HepG2 (cell line): ENCODE data around the gene SIMC1. TPM values are rescaled to one million over a fixed set of nuclear protein-coding genes. Genes with fewer than 3 reads are reported as not detected.

Experiments
- ARID3A ChIP-seq: IDR thresholded peaks from 2 replicates; pipeline ENCODE4 v1.6.1; 2012; ENCODE audit warnings: low read depth, low read length, improper control_type of control experiment
- ATF3 ChIP-seq: sonication (generic); formaldehyde crosslinking; IDR thresholded peaks from 2 replicates; pipeline ENCODE4 v1.4.0; 2020; ENCODE audit warnings: missing genetic modification reagents
- CCDC6 ChIP-seq: sonication (generic); formaldehyde crosslinking; IDR thresholded peaks from 2 replicates; pipeline ENCODE4 v1.8.1; 2022; ENCODE audit warnings: mild to moderate bottlenecking, missing genetic modification reagents, moderate library complexity
- ETV6 ChIP-seq: sonication (generic); formaldehyde crosslinking; conservative IDR thresholded peaks from 2 replicates; pipeline ENCODE4 v1.4.0; 2020; ENCODE audit warnings: missing genetic modification reagents
- HNRNPK ChIP-seq: fragments of 200-400 bp; formaldehyde crosslinking; IDR thresholded peaks from 2 replicates; pipeline ENCODE4 v1.6.1; 2018; ENCODE audit warnings: low read length, low read depth, moderate library complexity, mild to moderate bottlenecking; ENCODE audit not compliant: poor library complexity, severe bottlenecking
- KLF16 ChIP-seq, 2 experiments: sonication (generic) in 1 of 2; formaldehyde crosslinking in 1 of 2; IDR thresholded peaks; 2 replicates each; pipeline versions ENCODE4 v1.6.1 to v1.8.0; 2016 to 2023; ENCODE audit warnings: missing genetic modification reagents in 2 of 2, missing compliant biosample characterization in 1 of 2
- MIER3 ChIP-seq: IDR thresholded peaks from 2 replicates; pipeline ENCODE4 v1.6.1; 2016; ENCODE audit warnings: missing compliant biosample characterization, borderline replicate concordance
- MTA3 ChIP-seq: sonication (generic); formaldehyde crosslinking; IDR thresholded peaks from 2 replicates; pipeline ENCODE4 v1.4.0; 2020; ENCODE audit warnings: missing genetic modification reagents
- NFE2L2 ChIP-seq: fragments of 150-350 bp; IDR thresholded peaks from 2 replicates; pipeline ENCODE4 v1.6.1; 2014; ENCODE audit warnings: low read length
- PHB2 ChIP-seq: fragments of 450-650 bp; IDR thresholded peaks from 2 replicates; pipeline ENCODE4 v1.6.1; 2018; ENCODE audit not compliant: partially characterized antibody
- RELA ChIP-seq: sonication (generic); formaldehyde crosslinking; IDR thresholded peaks from 2 replicates; pipeline ENCODE4 v1.4.0; 2020; ENCODE audit warnings: missing genetic modification reagents
- RORA ChIP-seq: sonication (generic); formaldehyde crosslinking; IDR thresholded peaks from 2 replicates; pipeline ENCODE4 v1.5.0; 2020; ENCODE audit warnings: mild to moderate bottlenecking, missing genetic modification reagents, moderate library complexity
- TP53 ChIP-seq: sonication (generic); formaldehyde crosslinking; conservative IDR thresholded peaks from 2 replicates; pipeline ENCODE4 v1.4.0; 2020; ENCODE audit warnings: missing genetic modification reagents
- ZFP37 ChIP-seq: sonication (generic); formaldehyde crosslinking; IDR thresholded peaks from 2 replicates; pipeline ENCODE4 v1.4.0; 2020; ENCODE audit warnings: missing genetic modification reagents, borderline replicate concordance
- ZNF225 ChIP-seq: sonication (generic); formaldehyde crosslinking; IDR thresholded peaks from 2 replicates; pipeline ENCODE4 v1.4.0; 2020; ENCODE audit warnings: mild to moderate bottlenecking, missing genetic modification reagents
- ZNF660 ChIP-seq: sonication (generic); formaldehyde crosslinking; IDR thresholded peaks from 2 replicates; pipeline ENCODE4 v1.5.1; 2020; ENCODE audit warnings: mild to moderate bottlenecking, low read depth, missing genetic modification reagents, borderline replicate concordance
- ZSCAN25 ChIP-seq: sonication (generic); formaldehyde crosslinking; IDR thresholded peaks from 2 replicates; pipeline ENCODE4 v1.8.0; 2022; ENCODE audit warnings: mild to moderate bottlenecking, missing genetic modification reagents
- polyA plus RNA-seq, 8 experiments: library from polyadenylated mRNA; depleted of rRNA in 3 of 8; stranded (reverse) in 7 of 8; unstranded in 1 of 8; fragments of >200 nt; fragmentation: Illumina TruSeq in 4 of 8; extraction: Trizol in 4 of 8; gene quantifications; 2 replicates each; pipeline versions ENCODE4 v1.2.1 to v1.2.3, GENCODE V29; 2011 to 2016; ENCODE audit warnings: low read depth in 4 of 8, missing spikeins in 1 of 8, mixed read lengths in 1 of 8; ENCODE audit not compliant: insufficient read depth in 1 of 8
- total RNA-seq, 5 experiments: library from RNA; depleted of rRNA; stranded (reverse); fragments of >200 nt; fragmentation: Illumina TruSeq; extraction: Trizol; gene quantifications; 2 replicates each; pipeline ENCODE4 v1.2.3, GENCODE V29; 2016; ENCODE audit warnings: low read depth in 1 of 5
- TF ChIP-seq, protein P1 (sequence below): sonication (generic); formaldehyde crosslinking; IDR thresholded peaks from 2 replicates; pipeline ENCODE4 v1.4.0; 2020; ENCODE audit warnings: missing genetic modification reagents, mild to moderate bottlenecking, borderline replicate concordance
- TF ChIP-seq, protein P2 (sequence below): sonication (generic); formaldehyde crosslinking; IDR thresholded peaks from 2 replicates; pipeline ENCODE4 v1.4.0; 2020; ENCODE audit warnings: mild to moderate bottlenecking, missing genetic modification reagents

Gene SIMC1
- total and polyA plus RNA-seq, 2 of the 13 experiments (the other 11 are each of a cell fraction or from before 2014, with no cell fraction given): 5.4 to 6.8 TPM

GRCh38 chr5:176388444-176389134 lies 150.4 kb downstream of the SIMC1 start, which contains the start of the genes HIGD2A and NOP16 (continued):
- TF ChIP-seq, protein P1, sequence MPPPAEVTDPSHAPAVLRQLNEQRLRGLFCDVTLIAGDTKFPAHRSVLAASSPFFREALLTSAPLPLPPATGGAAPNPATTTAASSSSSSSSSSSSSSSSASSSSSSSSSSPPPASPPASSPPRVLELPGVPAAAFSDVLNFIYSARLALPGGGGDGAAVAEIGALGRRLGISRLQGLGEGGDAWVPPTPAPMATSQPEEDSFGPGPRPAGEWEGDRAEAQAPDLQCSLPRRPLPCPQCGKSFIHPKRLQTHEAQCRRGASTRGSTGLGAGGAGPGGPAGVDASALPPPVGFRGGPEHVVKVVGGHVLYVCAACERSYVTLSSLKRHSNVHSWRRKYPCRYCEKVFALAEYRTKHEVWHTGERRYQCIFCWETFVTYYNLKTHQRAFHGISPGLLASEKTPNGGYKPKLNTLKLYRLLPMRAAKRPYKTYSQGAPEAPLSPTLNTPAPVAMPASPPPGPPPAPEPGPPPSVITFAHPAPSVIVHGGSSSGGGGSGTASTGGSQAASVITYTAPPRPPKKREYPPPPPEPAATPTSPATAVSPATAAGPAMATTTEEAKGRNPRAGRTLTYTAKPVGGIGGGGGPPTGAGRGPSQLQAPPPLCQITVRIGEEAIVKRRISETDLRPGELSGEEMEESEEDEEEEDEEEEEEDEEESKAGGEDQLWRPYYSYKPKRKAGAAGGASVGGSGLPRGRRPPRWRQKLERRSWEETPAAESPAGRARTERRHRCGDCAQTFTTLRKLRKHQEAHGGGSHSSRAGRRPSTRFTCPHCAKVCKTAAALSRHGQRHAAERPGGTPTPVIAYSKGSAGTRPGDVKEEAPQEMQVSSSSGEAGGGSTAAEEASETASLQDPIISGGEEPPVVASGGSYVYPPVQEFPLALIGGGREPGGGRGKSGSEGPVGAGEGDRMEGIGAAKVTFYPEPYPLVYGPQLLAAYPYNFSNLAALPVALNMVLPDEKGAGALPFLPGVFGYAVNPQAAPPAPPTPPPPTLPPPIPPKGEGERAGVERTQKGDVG: 0 out of 2 replicates have a peak, but pooled peaks have one; percentile 21
- TF ChIP-seq RORA (CRISPR knock-in tag) (no peak), ATF3 (CRISPR knock-in tag) (peak; percentile 2; the same call in 1 of the 2 replicates), PHB2 (no peak), ETV6 (no peak; the same call in 1 of the 2 replicates), ZNF660 (CRISPR knock-in tag) (no peak), ZSCAN25 (peak; percentile 71; the same call in 1 of the 2 replicates), TP53 (CRISPR knock-in tag) (no peak; the same call in 1 of the 2 replicates), ZNF225 (CRISPR knock-in tag) (0 out of 2 replicates have a peak, but pooled peaks have one; percentile 25), HNRNPK (peak; percentile 24), ARID3A (0 out of 2 replicates have a peak, but pooled peaks have one; percentile 7), MIER3 (CRISPR knock-in tag) (peak; percentile 11; the same call in 1 of the 2 replicates), ZFP37 (no peak), RELA (CRISPR knock-in tag) (no peak), MTA3 (CRISPR knock-in tag) (no peak), KLF16 (CRISPR knock-in tag; IDR thresholded peaks at IDR 0.05) (peak; percentile 52 to 74; a peak in 3 of 4 replicates), NFE2L2 (no peak), CCDC6 (peak; percentile 77; the same call in 1 of the 2 replicates)
- TF ChIP-seq, protein P2, sequence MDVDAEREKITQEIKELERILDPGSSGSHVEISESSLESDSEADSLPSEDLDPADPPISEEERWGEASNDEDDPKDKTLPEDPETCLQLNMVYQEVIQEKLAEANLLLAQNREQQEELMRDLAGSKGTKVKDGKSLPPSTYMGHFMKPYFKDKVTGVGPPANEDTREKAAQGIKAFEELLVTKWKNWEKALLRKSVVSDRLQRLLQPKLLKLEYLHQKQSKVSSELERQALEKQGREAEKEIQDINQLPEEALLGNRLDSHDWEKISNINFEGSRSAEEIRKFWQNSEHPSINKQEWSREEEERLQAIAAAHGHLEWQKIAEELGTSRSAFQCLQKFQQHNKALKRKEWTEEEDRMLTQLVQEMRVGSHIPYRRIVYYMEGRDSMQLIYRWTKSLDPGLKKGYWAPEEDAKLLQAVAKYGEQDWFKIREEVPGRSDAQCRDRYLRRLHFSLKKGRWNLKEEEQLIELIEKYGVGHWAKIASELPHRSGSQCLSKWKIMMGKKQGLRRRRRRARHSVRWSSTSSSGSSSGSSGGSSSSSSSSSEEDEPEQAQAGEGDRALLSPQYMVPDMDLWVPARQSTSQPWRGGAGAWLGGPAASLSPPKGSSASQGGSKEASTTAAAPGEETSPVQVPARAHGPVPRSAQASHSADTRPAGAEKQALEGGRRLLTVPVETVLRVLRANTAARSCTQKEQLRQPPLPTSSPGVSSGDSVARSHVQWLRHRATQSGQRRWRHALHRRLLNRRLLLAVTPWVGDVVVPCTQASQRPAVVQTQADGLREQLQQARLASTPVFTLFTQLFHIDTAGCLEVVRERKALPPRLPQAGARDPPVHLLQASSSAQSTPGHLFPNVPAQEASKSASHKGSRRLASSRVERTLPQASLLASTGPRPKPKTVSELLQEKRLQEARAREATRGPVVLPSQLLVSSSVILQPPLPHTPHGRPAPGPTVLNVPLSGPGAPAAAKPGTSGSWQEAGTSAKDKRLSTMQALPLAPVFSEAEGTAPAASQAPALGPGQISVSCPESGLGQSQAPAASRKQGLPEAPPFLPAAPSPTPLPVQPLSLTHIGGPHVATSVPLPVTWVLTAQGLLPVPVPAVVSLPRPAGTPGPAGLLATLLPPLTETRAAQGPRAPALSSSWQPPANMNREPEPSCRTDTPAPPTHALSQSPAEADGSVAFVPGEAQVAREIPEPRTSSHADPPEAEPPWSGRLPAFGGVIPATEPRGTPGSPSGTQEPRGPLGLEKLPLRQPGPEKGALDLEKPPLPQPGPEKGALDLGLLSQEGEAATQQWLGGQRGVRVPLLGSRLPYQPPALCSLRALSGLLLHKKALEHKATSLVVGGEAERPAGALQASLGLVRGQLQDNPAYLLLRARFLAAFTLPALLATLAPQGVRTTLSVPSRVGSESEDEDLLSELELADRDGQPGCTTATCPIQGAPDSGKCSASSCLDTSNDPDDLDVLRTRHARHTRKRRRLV: no peak
